HCT116 (cell line): Measurements from ENCODE around the gene SUPT4H1.

Experiments
- POLR2A ChIP-seq: IDR thresholded peaks from 2 replicates; pipeline ENCODE4 v1.7.0; 2011; ENCODE audit warnings: borderline replicate concordance; ENCODE audit not compliant: insufficient read depth, insufficient read length; ENCODE audit errors: extremely low read depth
- ZFX ChIP-seq: fragments of 450-650 bp; IDR thresholded peaks from 2 replicates; pipeline ENCODE4 v1.6.1; 2017
- TF ChIP-seq, protein P1 (sequence below), 3 experiments: fragments of 200-600 bp in 1 of 3; sonication (generic) in 1 of 3; IDR thresholded peaks in 2 of 3; conservative IDR thresholded peaks in 1 of 3; 2 replicates each; pipeline ENCODE4 v1.5.1; 2012 to 2017; ENCODE audit warnings: low read depth in 2 of 3, low read length in 2 of 3, antibody characterized with exemption in 1 of 3, borderline replicate concordance in 1 of 3, control low read depth in 1 of 3, mild to moderate bottlenecking in 1 of 3, mixed read lengths in 1 of 3, mixed run types in 1 of 3, moderate library complexity in 1 of 3; ENCODE audit not compliant: insufficient read depth in 1 of 3

GRCh38 chr17:58302171-58302918 lies 49.7 kb downstream of the SUPT4H1 start:
- TF ChIP-seq, protein P1, sequence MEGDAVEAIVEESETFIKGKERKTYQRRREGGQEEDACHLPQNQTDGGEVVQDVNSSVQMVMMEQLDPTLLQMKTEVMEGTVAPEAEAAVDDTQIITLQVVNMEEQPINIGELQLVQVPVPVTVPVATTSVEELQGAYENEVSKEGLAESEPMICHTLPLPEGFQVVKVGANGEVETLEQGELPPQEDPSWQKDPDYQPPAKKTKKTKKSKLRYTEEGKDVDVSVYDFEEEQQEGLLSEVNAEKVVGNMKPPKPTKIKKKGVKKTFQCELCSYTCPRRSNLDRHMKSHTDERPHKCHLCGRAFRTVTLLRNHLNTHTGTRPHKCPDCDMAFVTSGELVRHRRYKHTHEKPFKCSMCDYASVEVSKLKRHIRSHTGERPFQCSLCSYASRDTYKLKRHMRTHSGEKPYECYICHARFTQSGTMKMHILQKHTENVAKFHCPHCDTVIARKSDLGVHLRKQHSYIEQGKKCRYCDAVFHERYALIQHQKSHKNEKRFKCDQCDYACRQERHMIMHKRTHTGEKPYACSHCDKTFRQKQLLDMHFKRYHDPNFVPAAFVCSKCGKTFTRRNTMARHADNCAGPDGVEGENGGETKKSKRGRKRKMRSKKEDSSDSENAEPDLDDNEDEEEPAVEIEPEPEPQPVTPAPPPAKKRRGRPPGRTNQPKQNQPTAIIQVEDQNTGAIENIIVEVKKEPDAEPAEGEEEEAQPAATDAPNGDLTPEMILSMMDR (IDR thresholded peaks at IDR 0.05 in 2 of 3, conservative IDR thresholded peaks at IDR 0.05 in 1 of 3; ENCODE audit: borderline replicate concordance in 1 of 3, insufficient read depth in 1 of 3, low read depth in 2 of 3, low read length in 2 of 3), result no peak
- no peak for TF ChIP-seq POLR2A
- no peak for TF ChIP-seq ZFX
